IMR-90 (cell line): Measurements from ENCODE around the gene CCL15. TPM values are rescaled to one million over a fixed set of nuclear protein-coding genes. Genes with fewer than 3 reads are reported as not detected.

Source experiments
- ATAC-seq: fragments of 200-7000 bp; cut with Tn5 transposase; 2 replicates; pipeline ENCODE4 v1.9.1; 2020; ENCODE audit warnings: low read depth, mild to moderate bottlenecking, moderate library complexity
- BruUV-seq: library from RNA; stranded (reverse); fragments of 400-500 nt; replicated peaks from 2 replicates; lab custom pipeline; 2021; lab: Mats Ljungman, UMichigan
- CTCF ChIA-PET: fragments of 300-600 bp; formaldehyde crosslinking; extraction: SDS; loops from one replicate; lab custom pipeline; 2021; ENCODE audit warnings: antibody characterized with exemption; lab: Yijun Ruan, JAX
- POLR2A ChIA-PET: fragments of 300-600 bp; sonication (Branson Sonifier 250); formaldehyde crosslinking; loops from one replicate; lab custom pipeline; 2022; ENCODE audit warnings: antibody characterized with exemption; ENCODE audit not compliant: unreplicated experiment; lab: Charles Lee
- DNase-seq: peaks from one replicate; pipeline ENCODE4 v3.0.0; 2013
- H2AFZ ChIP-seq: replicated peaks from 2 replicates; pipeline ENCODE3; 2013; ENCODE audit warnings: low read length, mild to moderate bottlenecking; ENCODE audit not compliant: poor library complexity
- H2AK5ac ChIP-seq: 2 replicates; pipeline ENCODE4 v1.6.1; 2013; ENCODE audit warnings: low read depth, low read length, inconsistent platforms
- H2AK9ac ChIP-seq: replicated peaks from 2 replicates; pipeline ENCODE3; 2013; ENCODE audit warnings: mild to moderate bottlenecking, low read depth, low read length, moderate library complexity; ENCODE audit not compliant: poor library complexity
- H2BK120ac ChIP-seq: 2 replicates; pipeline ENCODE4 v1.6.1; 2013; ENCODE audit warnings: low read depth, low read length, inconsistent platforms
- H2BK15ac ChIP-seq: 3 replicates; pipeline ENCODE4 v1.6.1; 2013; ENCODE audit warnings: low read depth, low read length, inconsistent platforms
- H2BK20ac ChIP-seq: 2 replicates; pipeline ENCODE4 v1.6.1; 2013; ENCODE audit warnings: low read depth, mild to moderate bottlenecking, inconsistent platforms, low read length, moderate library complexity
- H2BK5ac ChIP-seq: 2 replicates; pipeline ENCODE4 v1.6.1; 2013; ENCODE audit warnings: mild to moderate bottlenecking, low read depth, low read length, inconsistent platforms; ENCODE audit not compliant: poor library complexity, severe bottlenecking
- H3K14ac ChIP-seq: replicated peaks from 2 replicates; pipeline ENCODE4 v1.6.1; 2013; ENCODE audit warnings: low read depth, low read length, inconsistent platforms
- H3K18ac ChIP-seq: 2 replicates; pipeline ENCODE4 v1.6.1; 2013; ENCODE audit warnings: low read depth, low read length, control low read depth
- H3K23ac ChIP-seq: 2 replicates; pipeline ENCODE4 v1.6.1; 2013; ENCODE audit warnings: low read depth, low read length, inconsistent platforms
- H3K27ac ChIP-seq: 2 replicates; pipeline ENCODE4 v1.5.1; 2013; ENCODE audit warnings: mild to moderate bottlenecking, control low read depth, low read length; ENCODE audit not compliant: insufficient read depth
- H3K27me3 ChIP-seq: 2 replicates; pipeline ENCODE4 v1.6.1; 2013; ENCODE audit warnings: low read length; ENCODE audit not compliant: control insufficient read depth, insufficient read depth
- H3K36me3 ChIP-seq: 2 replicates; pipeline ENCODE4 v1.6.1; 2013; ENCODE audit warnings: low read length, mixed read lengths; ENCODE audit not compliant: control insufficient read depth, insufficient read depth
- H3K4ac ChIP-seq: 2 replicates; pipeline ENCODE4 v1.6.1; 2013; ENCODE audit warnings: low read depth, low read length, inconsistent platforms
- H3K4me1 ChIP-seq: 2 replicates; pipeline ENCODE4 v1.6.1; 2013; ENCODE audit warnings: low read length, mixed read lengths; ENCODE audit not compliant: control insufficient read depth, insufficient read depth
- H3K4me2 ChIP-seq: 2 replicates; pipeline ENCODE4 v1.6.1; 2013; ENCODE audit warnings: low read depth, mild to moderate bottlenecking, control low read depth, low read length, moderate library complexity
- H3K4me3 ChIP-seq: 2 replicates; pipeline ENCODE4 v1.5.1; 2013; ENCODE audit warnings: low read depth, mild to moderate bottlenecking, control low read depth, low read length, moderate library complexity; ENCODE audit not compliant: insufficient read depth
- H3K56ac ChIP-seq: 2 replicates; pipeline ENCODE4 v1.6.1; 2013; ENCODE audit warnings: low read length, inconsistent platforms; ENCODE audit not compliant: insufficient read depth; ENCODE audit errors: extremely low read depth
- H3K79me1 ChIP-seq, 2 experiments: 2 replicates each; pipeline ENCODE4 v1.6.1; 2013; ENCODE audit warnings: low read length in 2 of 2, inconsistent platforms in 1 of 2, low read depth in 1 of 2
- H3K9ac ChIP-seq: 2 replicates; pipeline ENCODE4 v1.6.1; 2013; ENCODE audit warnings: low read depth, low read length, control low read depth
- H3K9me1 ChIP-seq: 2 replicates; pipeline ENCODE4 v1.6.1; 2013; ENCODE audit warnings: low read length, inconsistent platforms; ENCODE audit not compliant: insufficient read depth
- H3K9me3 ChIP-seq: 2 replicates; pipeline ENCODE4 v1.6.1; 2013; ENCODE audit warnings: low read length; ENCODE audit not compliant: control insufficient read depth, insufficient read depth
- H4K20me1 ChIP-seq: 2 replicates; pipeline ENCODE4 v1.6.1; 2013; ENCODE audit warnings: low read length, inconsistent platforms; ENCODE audit not compliant: insufficient read depth
- H4K5ac ChIP-seq: 2 replicates; pipeline ENCODE4 v1.6.1; 2013; ENCODE audit warnings: mild to moderate bottlenecking, low read depth, low read length, control low read depth
- H4K8ac ChIP-seq, 2 experiments: 2 replicates each; pipeline ENCODE4 v1.6.1; 2013; ENCODE audit warnings: low read depth in 2 of 2, low read length in 2 of 2, control low read depth in 1 of 2, inconsistent platforms in 1 of 2
- H4K91ac ChIP-seq: 2 replicates; pipeline ENCODE4 v1.6.1; 2013; ENCODE audit warnings: low read depth, low read length, inconsistent platforms; ENCODE audit not compliant: insufficient read depth
- BHLHE40 ChIP-seq: fragments of 150-350 bp; IDR thresholded peaks from 2 replicates; pipeline ENCODE4 v1.6.1; 2016; ENCODE audit warnings: mild to moderate bottlenecking, low read depth, low read length
- CEBPB ChIP-seq: IDR thresholded peaks from 2 replicates; pipeline ENCODE4 v1.6.1; 2012; ENCODE audit warnings: low read depth, low read length, improper control_type of control experiment
- CHD1 ChIP-seq: IDR thresholded peaks from 2 replicates; pipeline ENCODE4 v1.6.1; 2012; ENCODE audit warnings: low read depth, low read length, improper control_type of control experiment
- ELK1 ChIP-seq: fragments of 150-350 bp; IDR thresholded peaks from 2 replicates; pipeline ENCODE4 v1.6.1; 2016; ENCODE audit warnings: low read depth, mild to moderate bottlenecking, low read length, moderate library complexity, borderline replicate concordance
- FOS ChIP-seq: fragments of 150-350 bp; IDR thresholded peaks from 2 replicates; pipeline ENCODE4 v1.6.1; 2016; ENCODE audit warnings: low read depth, low read length
- MAFK ChIP-seq: IDR thresholded peaks from 2 replicates; pipeline ENCODE4 v1.6.1; 2012; ENCODE audit warnings: low read depth, low read length, improper control_type of control experiment
- MAZ ChIP-seq: IDR thresholded peaks from 2 replicates; pipeline ENCODE4 v1.6.1; 2012; ENCODE audit warnings: low read depth, mild to moderate bottlenecking, low read length, improper control_type of control experiment, moderate library complexity, borderline replicate concordance
- MXI1 ChIP-seq: IDR thresholded peaks from 2 replicates; pipeline ENCODE4 v1.6.1; 2012; ENCODE audit warnings: low read depth, mild to moderate bottlenecking, low read length, moderate library complexity, borderline replicate concordance
- NFE2L2 ChIP-seq: fragments of 150-350 bp; IDR thresholded peaks from 2 replicates; pipeline ENCODE4 v1.6.1; 2016; ENCODE audit warnings: low read depth, mild to moderate bottlenecking, low read length
- POLR2A ChIP-seq: IDR thresholded peaks from 2 replicates; pipeline ENCODE4 v1.6.1; 2012; ENCODE audit warnings: mild to moderate bottlenecking, low read depth, low read length
- RAD21 ChIP-seq: IDR thresholded peaks from 2 replicates; pipeline ENCODE4 v1.6.1; 2012; ENCODE audit warnings: low read length, improper control_type of control experiment
- RCOR1 ChIP-seq: IDR thresholded peaks from 2 replicates; pipeline ENCODE4 v1.6.1; 2012; ENCODE audit warnings: mild to moderate bottlenecking, low read length, improper control_type of control experiment; ENCODE audit not compliant: insufficient replicate concordance
- RFX5 ChIP-seq: IDR thresholded peaks from 2 replicates; pipeline ENCODE4 v1.8.0; 2012; ENCODE audit warnings: low read depth, mild to moderate bottlenecking, low read length, moderate library complexity
- SMC3 ChIP-seq: fragments of 150-350 bp; IDR thresholded peaks from 2 replicates; pipeline ENCODE4 v1.6.1; 2016; ENCODE audit warnings: low read depth, mild to moderate bottlenecking, antibody characterized with exemption, low read length, moderate library complexity
- WGBS, 2 experiments: methylation state at CpG; one replicate each; pipeline versions ENCODE4 v1.1.5 to v1.1.7; 2013; ENCODE audit warnings: missing lambda C conversion rate in 2 of 2; ENCODE audit not compliant: insufficient read length in 1 of 2; ENCODE audit errors: extremely low coverage in 2 of 2; 5-methylcytosine and 5-hydroxymethylcytosine counted together
- dilution Hi-C: fragments of 300-500 bp; cut with HindIII; formaldehyde crosslinking; loops from one replicate; pipeline ENCODE4 v1.14.3; 2018; ENCODE audit warnings: low sequenced_read_pairs; ENCODE audit not compliant: unreplicated experiment
- in situ Hi-C: fragments of 300-500 bp; cut with MboI; formaldehyde crosslinking; loops from 3 replicates; pipeline ENCODE4 v1.14.3; 2019; ENCODE audit warnings: low sequenced_read_pairs, inconsistent platforms, mixed read lengths
- intact Hi-C: fragments of 100-400 bp; cut with micrococcal nuclease; formaldehyde crosslinking; loops from 2 replicates; pipeline ENCODE4 v1.10.0; 2022
- polyA plus RNA-seq, 3 experiments: library from polyadenylated mRNA; depleted of rRNA; stranded (reverse); fragments of >200 nt; gene quantifications; 2 replicates each; pipeline ENCODE4 v1.2.3, GENCODE V29; 2012; ENCODE audit warnings: low replicate concordance in 1 of 3
- total RNA-seq: library from RNA; depleted of rRNA; stranded (reverse); fragments of >200 nt; gene quantifications from 2 replicates; pipeline ENCODE4 v1.2.3, GENCODE V29; 2012
- TF ChIP-seq, protein P1 (sequence below): fragments of 150-350 bp; IDR thresholded peaks from 2 replicates; pipeline ENCODE4 v1.6.1; 2017; ENCODE audit warnings: mild to moderate bottlenecking, antibody characterized with exemption, low read length, low read depth
- TF ChIP-seq, protein P2 (sequence below): conservative IDR thresholded peaks from 2 replicates; pipeline ENCODE4 v1.5.1; 2012; ENCODE audit warnings: mild to moderate bottlenecking, low read depth, low read length, improper control_type of control experiment

CCL15 gene
- total and polyA plus RNA-seq, 2 of the 4 experiments (the other 2 are of a cell fraction), result not detected

DNA sequence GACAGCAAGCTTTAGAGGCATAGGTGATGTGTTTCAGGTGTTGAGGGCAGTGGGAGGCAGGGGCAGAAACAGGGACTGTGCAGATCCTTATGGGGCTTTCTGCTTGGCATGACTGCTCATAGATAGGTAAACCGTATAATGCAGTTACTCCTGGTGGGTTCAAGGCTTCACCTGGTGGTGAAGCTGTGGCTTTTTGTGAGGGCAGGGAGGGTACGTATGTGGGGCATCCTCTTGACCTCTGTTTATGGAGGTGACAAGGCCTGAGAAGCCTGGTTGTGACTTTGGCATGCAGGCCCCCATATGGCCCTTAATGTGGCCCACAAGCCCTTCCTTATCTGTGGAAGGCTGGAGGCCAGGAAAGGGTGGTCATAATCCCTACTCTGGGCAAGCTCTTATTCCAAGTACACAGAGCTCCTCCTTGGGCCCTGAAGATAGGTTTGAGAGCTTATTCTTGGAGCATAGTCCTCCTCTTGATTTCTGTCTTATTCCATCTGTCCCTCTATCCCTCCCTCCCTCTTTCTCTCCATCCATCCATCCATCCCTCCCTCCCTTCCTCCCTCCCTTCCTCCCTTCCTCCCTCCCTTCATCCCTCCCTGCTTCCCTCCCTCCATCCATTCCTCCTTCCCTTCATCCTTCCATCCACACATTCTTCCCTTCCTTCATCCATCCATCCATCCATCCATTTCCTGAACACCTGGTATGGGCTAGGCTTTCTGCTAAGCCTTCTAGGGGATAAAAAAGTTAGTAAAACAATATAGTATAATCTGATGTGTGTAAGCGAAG is 18.8 kb downstream of the CCL15 start:
- H3K27me3 ChIP-seq, result no peaks in the 10 kb centered on the region; the same call in 1 of the 2 replicates
- no peaks in the 10 kb centered on the region for H3K79me1 ChIP-seq
- intact Hi-C loops (no loop called here), in situ Hi-C loops (no loop called here), dilution Hi-C loops (no loop called here)
- no peak overlapping the region for H3K9ac ChIP-seq
- H3K14ac ChIP-seq, result no peak overlapping the region
- H2BK15ac ChIP-seq, result no peak overlapping the region
- H3K9me1 ChIP-seq, result no peaks in the 10 kb centered on the region
- H3K27ac ChIP-seq, result no peak overlapping the region
- no peak for ATAC-seq
- no peak overlapping the region for H2BK5ac ChIP-seq
- TF ChIP-seq BHLHE40 (no peak), CEBPB (no peak), RFX5 (no peak), NFE2L2 (no peak), RCOR1 (no peak), RAD21 (no peak), SMC3 (no peak), MXI1 (no peak), MAFK (no peak), MAZ (no peak), ELK1 (no peak), POLR2A (no peak), FOS (no peak), CHD1 (no peak)
- TF ChIP-seq, protein P1, sequence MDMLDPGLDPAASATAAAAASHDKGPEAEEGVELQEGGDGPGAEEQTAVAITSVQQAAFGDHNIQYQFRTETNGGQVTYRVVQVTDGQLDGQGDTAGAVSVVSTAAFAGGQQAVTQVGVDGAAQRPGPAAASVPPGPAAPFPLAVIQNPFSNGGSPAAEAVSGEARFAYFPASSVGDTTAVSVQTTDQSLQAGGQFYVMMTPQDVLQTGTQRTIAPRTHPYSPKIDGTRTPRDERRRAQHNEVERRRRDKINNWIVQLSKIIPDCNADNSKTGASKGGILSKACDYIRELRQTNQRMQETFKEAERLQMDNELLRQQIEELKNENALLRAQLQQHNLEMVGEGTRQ, result no peak
- TF ChIP-seq, protein P2, sequence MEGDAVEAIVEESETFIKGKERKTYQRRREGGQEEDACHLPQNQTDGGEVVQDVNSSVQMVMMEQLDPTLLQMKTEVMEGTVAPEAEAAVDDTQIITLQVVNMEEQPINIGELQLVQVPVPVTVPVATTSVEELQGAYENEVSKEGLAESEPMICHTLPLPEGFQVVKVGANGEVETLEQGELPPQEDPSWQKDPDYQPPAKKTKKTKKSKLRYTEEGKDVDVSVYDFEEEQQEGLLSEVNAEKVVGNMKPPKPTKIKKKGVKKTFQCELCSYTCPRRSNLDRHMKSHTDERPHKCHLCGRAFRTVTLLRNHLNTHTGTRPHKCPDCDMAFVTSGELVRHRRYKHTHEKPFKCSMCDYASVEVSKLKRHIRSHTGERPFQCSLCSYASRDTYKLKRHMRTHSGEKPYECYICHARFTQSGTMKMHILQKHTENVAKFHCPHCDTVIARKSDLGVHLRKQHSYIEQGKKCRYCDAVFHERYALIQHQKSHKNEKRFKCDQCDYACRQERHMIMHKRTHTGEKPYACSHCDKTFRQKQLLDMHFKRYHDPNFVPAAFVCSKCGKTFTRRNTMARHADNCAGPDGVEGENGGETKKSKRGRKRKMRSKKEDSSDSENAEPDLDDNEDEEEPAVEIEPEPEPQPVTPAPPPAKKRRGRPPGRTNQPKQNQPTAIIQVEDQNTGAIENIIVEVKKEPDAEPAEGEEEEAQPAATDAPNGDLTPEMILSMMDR, result no peak
- no peak overlapping the region for H4K91ac ChIP-seq
- H4K8ac ChIP-seq, result no peak overlapping the region
- no peak overlapping the region for H4K5ac ChIP-seq
- ChIA-PET POLR2A (no interaction called here), CTCF (no interaction called here)
- no peak overlapping the region for H2AK9ac ChIP-seq
- H2BK120ac ChIP-seq, result no peak overlapping the region
- no peak for DNase-seq
- H3K4ac ChIP-seq, result no peak overlapping the region
- no peak overlapping the region for H3K18ac ChIP-seq
- no peak overlapping the region for H3K56ac ChIP-seq
- no peak overlapping the region for H3K23ac ChIP-seq
- no peaks in the 10 kb centered on the region for H4K20me1 ChIP-seq
- H3K4me3 ChIP-seq, result no peak overlapping the region
- no peak overlapping the region for H2AK5ac ChIP-seq
- H3K9me3 ChIP-seq, result no peaks in the 10 kb centered on the region
- H2BK20ac ChIP-seq, result no peak overlapping the region
- no peaks in the 10 kb centered on the region for H3K4me1 ChIP-seq
- no peaks in the 10 kb centered on the region for H3K36me3 ChIP-seq
- H2AFZ ChIP-seq, result no peak overlapping the region
- no CpG with 5 or more reads among the region's 3 CpGs for WGBS, 2 experiments
- H3K4me2 ChIP-seq, result no peak overlapping the region
- BruUV-seq, result no TSS peak
